PC-3 (cell line): ENCODE measurements around the gene SAMD9. TPM values are rescaled to one million over a fixed set of nuclear protein-coding genes. Genes with fewer than 3 reads are reported as not detected.
A peak's percentile ranks its signal among the peaks of the same experiment; 100 is the strongest.

Source experiments
- ATAC-seq: fragments of 200-7000 bp; cut with Tn5 transposase; 2 replicates; pipeline ENCODE4 v1.9.1; 2020; ENCODE audit warnings: mild to moderate bottlenecking, moderate library complexity
- Bru-seq: library from RNA; stranded (reverse); fragments of 400-500 nt; gene quantifications from one replicate; lab custom pipeline; 2021; lab: Mats Ljungman, UMichigan
- BruChase-seq, 2 experiments: library from RNA; stranded (reverse); fragments of 400-500 nt; gene quantifications; one replicate each; lab custom pipeline; 2021; lab: Mats Ljungman, UMichigan
- BruUV-seq: library from RNA; stranded (reverse); fragments of 400-500 nt; replicated peaks from 2 replicates; lab custom pipeline; 2021; lab: Mats Ljungman, UMichigan
- CTCF ChIA-PET: fragments of 300-600 bp; sonication (Branson Sonifier 250); formaldehyde crosslinking; loops from one replicate; lab custom pipeline; 2022; ENCODE audit warnings: antibody characterized with exemption; lab: Charles Lee
- POLR2A ChIA-PET: fragments of 300-600 bp; sonication (Branson Sonifier 250); formaldehyde crosslinking; loops from one replicate; lab custom pipeline; 2022; ENCODE audit warnings: antibody characterized with exemption; ENCODE audit not compliant: unreplicated experiment; lab: Charles Lee
- DNase-seq: peaks from one replicate; pipeline ENCODE4 v3.0.0-alpha.2; 2015
- H2AFZ ChIP-seq: fragments of 300-600 bp; sonication (generic); 2 replicates; pipeline ENCODE4 v1.6.0; 2016; ENCODE audit warnings: antibody characterized with exemption, low read length
- H3F3A ChIP-seq: fragments of 300-600 bp; sonication (generic); one replicate; pipeline ENCODE4 v1.6.0; 2017; ENCODE audit warnings: antibody characterized with exemption, low read length, control low read depth, mild to moderate bottlenecking; ENCODE audit not compliant: unreplicated experiment
- H3K27ac ChIP-seq: fragments of 300-600 bp; sonication (generic); 2 replicates; pipeline ENCODE4 v1.5.1; 2016; ENCODE audit warnings: mild to moderate bottlenecking, low read length
- H3K27me3 ChIP-seq: fragments of 300-600 bp; sonication (generic); 2 replicates; pipeline ENCODE4 v1.6.1; 2016; ENCODE audit warnings: low read length, mixed read lengths
- H3K36me3 ChIP-seq: fragments of 300-600 bp; sonication (generic); 2 replicates; pipeline ENCODE4 v1.6.1; 2016; ENCODE audit warnings: low read depth, mixed run types, low read length, mixed read lengths
- H3K4me1 ChIP-seq: fragments of 300-600 bp; sonication (generic); 2 replicates; pipeline ENCODE4 v1.5.1; 2016; ENCODE audit warnings: low read length; ENCODE audit not compliant: insufficient read depth
- H3K4me2 ChIP-seq: fragments of 300-600 bp; sonication (generic); 2 replicates; pipeline ENCODE4 v1.6.0; 2016; ENCODE audit warnings: low read length
- H3K4me3 ChIP-seq: fragments of 300-600 bp; sonication (generic); 2 replicates; pipeline ENCODE4 v1.5.1; 2016; ENCODE audit warnings: mild to moderate bottlenecking, low read length, mixed read lengths
- H3K79me2 ChIP-seq: fragments of 300-600 bp; sonication (generic); 2 replicates; pipeline ENCODE4 v1.6.1; 2017; ENCODE audit warnings: low read length, mixed read lengths
- H3K9ac ChIP-seq: fragments of 300-600 bp; sonication (generic); 2 replicates; pipeline ENCODE4 v1.6.0; 2016; ENCODE audit warnings: mild to moderate bottlenecking, low read length
- H3K9me2 ChIP-seq: fragments of 300-600 bp; sonication (generic); replicated peaks from 2 replicates; pipeline ENCODE4 v1.6.1; 2016; ENCODE audit warnings: mixed run types, low read length, mixed read lengths
- H3K9me3 ChIP-seq: fragments of 300-600 bp; sonication (generic); 2 replicates; pipeline ENCODE4 v1.6.1; 2016; ENCODE audit warnings: low read length, mixed read lengths
- H4K20me1 ChIP-seq: fragments of 300-600 bp; sonication (generic); 2 replicates; pipeline ENCODE4 v1.6.1; 2016; ENCODE audit warnings: low read length, mixed read lengths
- CTCF ChIP-seq: fragments of 300-600 bp; sonication (generic); conservative IDR thresholded peaks from 2 replicates; pipeline ENCODE4 v1.5.1; 2017; ENCODE audit warnings: antibody characterized with exemption, low read depth, mild to moderate bottlenecking, low read length
- EZH2 ChIP-seq: fragments of 300-600 bp; sonication (generic); IDR thresholded peaks from one replicate; pipeline ENCODE4 v1.6.1; 2017; ENCODE audit warnings: antibody characterized with exemption, mild to moderate bottlenecking, low read length; ENCODE audit not compliant: unreplicated experiment
- EZH2phosphoT487 ChIP-seq: fragments of 300-600 bp; sonication (generic); IDR thresholded peaks from 2 replicates; pipeline ENCODE4 v1.6.1; 2018; ENCODE audit warnings: mild to moderate bottlenecking, antibody characterized with exemption, low read length, borderline replicate concordance
- intact Hi-C: fragments of 100-400 bp; cut with micrococcal nuclease; formaldehyde crosslinking; loops from 2 replicates; pipeline ENCODE4 v1.9.0; 2023
- long read RNA-seq: library from polyadenylated mRNA; unstranded; transcript quantifications from one replicate; pipeline ENCODE4 v2.0.0, GENCODE V29; 2021; ENCODE audit not compliant: unreplicated experiment
- total RNA-seq: library from RNA; depleted of rRNA; stranded (reverse); fragments of >200 nt; gene quantifications from 2 replicates; pipeline ENCODE4 v1.2.3, GENCODE V29; 2014; rRNA removed

Gene SAMD9
- total RNA-seq (3.0 and 3.3 TPM in 2 replicates), Bru-seq, nascent RNA (percentile 73 among the genes with signal in this experiment), BruChase-seq, experiment 1, labeled RNA remaining after a 6-hour chase (percentile 88 among the genes with signal in this experiment), BruChase-seq, experiment 2, labeled RNA remaining after a 2-hour chase (percentile 93 among the genes with signal in this experiment)
- long read RNA-seq, full-length matches to known transcripts: 48 of 61 reads
- long read RNA-seq, partial matches to known transcripts: 0 of 61 reads
- long read RNA-seq, other reads (novel, unspliced or antisense): 13 of 61 reads

GRCh38 chr7:93117852-93118530, at the start of gene SAMD9:
TSS of gene SAMD9 (minus strand) at chr7:93117979. CDS start at chr7:93106097, 11,882 bp downstream.
- no peak for TF ChIP-seq CTCF
- no peak for TF ChIP-seq EZH2
- H3K27me3 ChIP-seq: no peaks in the 10 kb centered on the region
- H3K79me2 ChIP-seq: no peaks in the 10 kb centered on the region
- H2AFZ ChIP-seq: peak within 1 kb of the TSS; percentile 80
- peak within 1 kb of the TSS; percentile 63 for H3K9ac ChIP-seq
- H3K4me2 ChIP-seq: peak within 1 kb of the TSS; percentile 86
- H3F3A ChIP-seq: no peaks in the 10 kb centered on the region
- peaks cover 34% of the 10 kb centered on the region for H3K4me1 ChIP-seq
- no peaks in the 10 kb centered on the region for H3K9me2 ChIP-seq
- peak within 1 kb of the TSS; percentile 72 for H3K4me3 ChIP-seq
- ChIA-PET POLR2A (interaction anchor here (0.6 to 0.7 kb wide), 5 partner anchors 16 to 1538 kb away, joined by 3 to 5 read pairs (median 3); partner anchors contain the start of gene SGCE), CTCF (no interaction called here)
- no peaks in the 10 kb centered on the region for H4K20me1 ChIP-seq
- intact Hi-C loops: loop anchor here (2.0 kb wide), 1 partner anchor 29 kb away; no protein-coding TSS in a partner anchor
- peak within 1 kb of the TSS; percentile 92 for H3K27ac ChIP-seq
- TSS peak; percentile 84 for BruUV-seq
- DNase-seq (peak; percentile 83), ATAC-seq (peak; percentile 75)
- H3K36me3 ChIP-seq: no peaks in the 10 kb centered on the region
- H3K9me3 ChIP-seq: no peaks in the 10 kb centered on the region

- Histone ChIP-seq H3F3A (no peaks in the 10 kb centered on the region), H4K20me1 (no peaks in the 10 kb centered on the region), H3K4me3 (no peak overlapping the region), H3K9ac (no peak overlapping the region), H3K27ac (no peak overlapping the region), H3K4me1 (no peaks in the 10 kb centered on the region), H3K9me3 (no peaks in the 10 kb centered on the region), H3K9me2 (no peaks in the 10 kb centered on the region), H3K79me2 (no peaks in the 10 kb centered on the region), H3K36me3 (no peaks in the 10 kb centered on the region), H3K27me3 (no peaks in the 10 kb centered on the region), H3K4me2 (peak overlapping the region; percentile 31; the same call in 1 of the 2 replicates), H2AFZ (no peak overlapping the region)
- intact Hi-C loops: no loop called here
- BruUV-seq: no TSS peak
- ATAC-seq (peak; percentile 50), DNase-seq (no peak)
- ChIA-PET CTCF (no interaction called here), POLR2A (no interaction called here)
- no peak for TF ChIP-seq CTCF
- TF ChIP-seq EZH2: no peak
- no peak for TF ChIP-seq EZH2phosphoT487
Measured at GRCh38 chr7:93165447-93165846, 47.7 kb upstream of the SAMD9 start.

GRCh38 chr7:93164766-93165165, 47.0 kb upstream of the SAMD9 start:
- no peaks in the 10 kb centered on the region for H3K4me1 ChIP-seq
- H3K9me3 ChIP-seq: no peaks in the 10 kb centered on the region
- H3K9me2 ChIP-seq: no peaks in the 10 kb centered on the region
- no peaks in the 10 kb centered on the region for H3K79me2 ChIP-seq
- BruUV-seq: no TSS peak
- no peak for TF ChIP-seq EZH2phosphoT487
- no peak for TF ChIP-seq CTCF
- TF ChIP-seq EZH2: no peak
- CTCF ChIA-PET: no interaction called here
- intact Hi-C loops: no loop called here
- H3K4me3 ChIP-seq: no peak overlapping the region
- DNase-seq (no peak), ATAC-seq (no peak)
- H3K9ac ChIP-seq: no peak overlapping the region
- no peaks in the 10 kb centered on the region for H3K36me3 ChIP-seq
- no peaks in the 10 kb centered on the region for H4K20me1 ChIP-seq
- no peaks in the 10 kb centered on the region for H3F3A ChIP-seq
- no peak overlapping the region for H3K4me2 ChIP-seq
- no peaks in the 10 kb centered on the region for H3K27me3 ChIP-seq
- no peak overlapping the region for H2AFZ ChIP-seq
- H3K27ac ChIP-seq: no peak overlapping the region
- POLR2A ChIA-PET: no interaction called here
